Fibroblast of lung (primary cell): ENCODE results near the gene NEDD4L.

Experiments used
- CTCF ChIP-seq, 2 donors: IDR thresholded peaks in 1 of 2; conservative IDR thresholded peaks in 1 of 2; 1 replicate in 1 of 2; 2 replicates in 1 of 2; pipeline ENCODE4 v1.5.1; 2011 to 2012; ENCODE audit warnings: low read length in 2 of 2, control low read depth in 1 of 2, inconsistent platforms in 1 of 2, low read depth in 1 of 2, mild to moderate bottlenecking in 1 of 2
- EZH2 ChIP-seq: IDR thresholded peaks from 2 replicates; pipeline ENCODE4 v1.5.1; 2012; ENCODE audit warnings: low read length, control low read depth, mild to moderate bottlenecking; ENCODE audit errors: missing control alignments

DNA sequence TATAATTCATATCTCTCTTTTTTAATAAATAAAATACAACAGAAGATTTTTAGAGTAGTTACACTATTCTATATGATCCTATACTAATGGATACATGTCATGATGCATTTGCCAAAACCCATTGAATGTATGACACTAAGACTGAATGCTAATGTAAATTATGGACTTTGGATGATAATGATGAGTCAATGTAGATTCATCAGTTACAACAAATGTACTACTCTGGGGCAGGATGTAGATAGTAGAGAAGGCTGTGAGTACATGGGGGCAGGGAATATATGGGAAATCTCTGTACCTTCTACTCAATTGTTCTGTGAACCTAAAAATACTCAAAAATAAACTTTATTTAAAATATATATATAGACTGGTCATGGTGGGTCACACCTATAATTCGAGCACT is 45.6 kb upstream of the NEDD4L start:
- TF ChIP-seq CTCF (conservative IDR thresholded peaks at IDR 0.05 in 1 of 2, IDR thresholded peaks at IDR 0.05 in 1 of 2; ENCODE audit: low read depth in 1 of 2, low read length in 2 of 2), result no peak
- TF ChIP-seq EZH2, result no peak
